HG03521 (cell line): ENCODE data around the gene OSR1.
"Not testable (repeated sequence)": the region's sequence is repeated elsewhere in the genome, so short reads cannot be mapped to it uniquely, and the experiment has no call there.

ENCODE experiments used
- ATAC-seq: cut with Tn5 transposase; IDR thresholded peaks from one replicate; pipeline ENCODE4 v1.9.1; 2021; ENCODE audit warnings: mild to moderate bottlenecking, moderate library complexity; ENCODE audit not compliant: unreplicated experiment

Gene OSR1

GRCh38 chr2:19358242-19359020, at the start of gene OSR1:
Gene OSR1, minus strand, starts transcription at chr2:19358623. Its CDS starts 4,818 bp downstream, at chr2:19353805.
- ATAC-seq, result no peak

GRCh38 chr2:19403785-19404184, 45.4 kb upstream of the OSR1 start:
- no peak for ATAC-seq

DNA sequence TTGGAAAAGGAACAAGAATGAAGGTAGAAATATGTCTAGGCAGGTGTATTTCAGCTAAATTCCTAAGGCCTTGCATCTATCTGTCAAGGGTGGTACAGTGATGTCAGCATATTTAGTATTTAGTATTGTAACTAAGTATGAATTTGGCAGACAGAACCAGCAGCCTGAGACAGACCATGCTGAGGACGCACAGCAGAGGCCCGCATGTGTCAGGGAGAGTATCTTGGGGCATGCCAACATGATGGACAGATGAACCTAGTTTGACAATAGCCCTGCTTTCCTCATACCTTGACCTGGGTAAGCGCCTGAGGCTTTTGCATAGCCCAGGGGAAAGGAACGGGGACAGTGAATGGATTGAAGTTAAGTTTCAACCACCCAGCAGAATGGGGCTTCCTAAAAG, 33.8 kb upstream of the OSR1 start:
- no peak for ATAC-seq

GRCh38 chr2:19389469-19389868, 31.0 kb upstream of the OSR1 start:
- not testable (repeated sequence) for ATAC-seq

- no peak for ATAC-seq
Measured at GRCh38 chr2:19380532-19380931, 22.1 kb upstream of the OSR1 start.

- no peak for ATAC-seq
Measured at GRCh38 chr2:19378939-19379338, 20.5 kb upstream of the OSR1 start.

DNA sequence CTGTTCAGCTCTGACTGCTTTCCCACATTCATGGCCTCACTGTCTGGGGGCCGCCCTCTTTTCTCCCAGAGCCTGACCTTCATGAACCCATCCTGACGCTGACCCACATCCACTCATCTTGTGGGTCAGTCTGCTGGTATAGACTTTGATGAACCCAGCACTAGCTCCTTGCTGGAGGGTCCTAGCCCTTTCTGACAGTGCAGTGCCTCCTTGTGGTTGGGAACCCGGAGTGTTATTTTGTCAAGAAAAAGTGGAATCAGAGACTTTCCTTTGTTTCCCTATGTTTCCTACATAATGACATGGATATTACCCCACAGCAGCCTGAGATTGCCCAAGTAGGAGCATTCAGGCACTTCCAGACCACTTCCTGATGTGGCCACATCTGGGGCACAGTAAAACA, 19.3 kb upstream of the OSR1 start:
- ATAC-seq, result no peak

- ATAC-seq, result no peak
Measured at GRCh38 chr2:19373352-19373751, 14.9 kb upstream of the OSR1 start.

DNA sequence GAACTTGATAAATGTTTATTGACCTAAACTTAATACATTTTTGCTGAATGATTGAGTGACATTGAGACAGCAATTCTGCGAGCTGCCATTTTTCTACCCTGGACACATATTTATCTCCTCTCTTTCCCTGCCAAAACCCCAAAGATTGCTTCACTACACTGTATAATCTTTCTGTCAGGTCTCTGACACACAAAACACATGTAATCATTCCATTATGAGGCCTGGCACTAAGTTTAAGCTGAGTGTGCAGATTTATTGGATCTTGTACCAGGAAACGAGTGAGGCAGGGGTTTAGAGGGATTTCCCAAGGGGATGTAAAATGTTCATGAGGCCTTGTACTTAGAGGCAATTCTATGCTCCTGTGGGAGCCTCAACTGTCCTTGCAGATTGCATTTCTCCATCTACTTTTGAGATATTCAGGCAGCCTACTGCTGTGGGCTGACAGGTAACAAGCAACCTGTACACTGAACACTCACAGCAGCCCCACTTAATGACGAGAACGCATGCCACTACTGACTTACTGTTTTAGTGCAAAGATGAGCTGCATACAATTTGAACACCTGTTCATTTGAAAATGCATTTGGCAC, 13.7 kb upstream of the OSR1 start:
- no peak for ATAC-seq

- ATAC-seq, result no peak
Measured at GRCh38 chr2:19369341-19369955, 11.0 kb upstream of the OSR1 start.

GRCh38 chr2:19368760-19369159, 10.3 kb upstream of the OSR1 start:
- no peak for ATAC-seq

DNA sequence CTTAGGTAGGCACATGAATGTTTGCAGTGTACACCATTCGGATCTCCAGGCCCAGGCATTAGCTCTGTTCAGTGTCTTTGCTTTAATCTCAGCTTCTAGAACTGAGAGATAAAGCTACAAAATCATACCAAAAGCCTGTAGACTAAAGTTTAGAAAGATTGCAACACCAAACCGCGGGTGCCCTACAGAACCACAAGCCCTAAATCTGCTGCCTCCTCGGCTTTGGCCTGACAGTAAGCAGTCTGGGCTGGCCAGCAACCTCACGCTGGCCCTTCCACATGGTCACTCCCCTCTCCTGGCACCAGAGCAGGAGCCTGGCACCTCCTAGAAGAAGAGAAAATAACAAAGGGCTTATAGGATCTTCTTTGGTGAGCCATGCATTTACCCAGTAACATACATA, 8.9 kb upstream of the OSR1 start:
- no peak for ATAC-seq

DNA sequence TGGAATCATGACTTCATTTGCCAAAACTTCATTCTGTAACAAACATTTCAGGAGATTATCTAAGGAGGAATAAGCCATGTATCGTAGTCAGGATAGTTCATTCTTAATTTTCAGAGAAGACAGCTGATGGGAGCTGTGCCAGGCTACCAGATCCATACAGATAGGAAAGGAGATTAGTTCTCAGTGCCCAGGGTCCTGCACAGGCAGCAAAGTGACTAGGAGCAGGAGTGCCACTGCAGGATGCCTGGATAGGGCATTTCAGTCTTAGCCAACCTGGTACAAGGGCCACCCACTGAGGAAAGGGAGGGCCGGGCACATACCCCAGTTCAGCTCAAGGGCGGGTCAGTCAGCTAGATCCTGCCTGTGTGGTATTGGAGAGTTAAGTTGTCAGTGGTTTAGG, 6.7 kb upstream of the OSR1 start:
- no peak for ATAC-seq

DNA sequence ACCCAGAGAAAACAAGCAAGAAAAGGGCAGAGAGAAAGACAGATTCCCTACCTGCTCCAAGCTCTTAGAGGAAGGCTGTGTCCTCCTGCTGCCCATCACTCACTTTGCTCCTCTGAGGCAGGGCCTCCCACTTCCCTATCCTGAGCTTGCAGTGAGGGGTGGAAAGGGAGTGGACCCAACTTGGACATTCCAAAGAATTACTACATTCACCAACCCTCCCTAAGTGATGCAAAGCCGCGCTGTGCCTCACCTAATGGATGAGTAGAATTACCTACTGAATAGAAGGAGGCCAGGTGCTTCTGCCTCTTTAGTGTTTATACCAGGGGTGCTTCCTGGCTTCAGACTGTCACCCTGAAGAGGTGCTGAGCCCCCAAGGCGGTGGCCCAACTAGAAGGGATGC, 5.6 kb upstream of the OSR1 start:
- ATAC-seq, result no peak

- no peak for ATAC-seq
Measured at GRCh38 chr2:19363474-19363778, 5.0 kb upstream of the OSR1 start.

DNA sequence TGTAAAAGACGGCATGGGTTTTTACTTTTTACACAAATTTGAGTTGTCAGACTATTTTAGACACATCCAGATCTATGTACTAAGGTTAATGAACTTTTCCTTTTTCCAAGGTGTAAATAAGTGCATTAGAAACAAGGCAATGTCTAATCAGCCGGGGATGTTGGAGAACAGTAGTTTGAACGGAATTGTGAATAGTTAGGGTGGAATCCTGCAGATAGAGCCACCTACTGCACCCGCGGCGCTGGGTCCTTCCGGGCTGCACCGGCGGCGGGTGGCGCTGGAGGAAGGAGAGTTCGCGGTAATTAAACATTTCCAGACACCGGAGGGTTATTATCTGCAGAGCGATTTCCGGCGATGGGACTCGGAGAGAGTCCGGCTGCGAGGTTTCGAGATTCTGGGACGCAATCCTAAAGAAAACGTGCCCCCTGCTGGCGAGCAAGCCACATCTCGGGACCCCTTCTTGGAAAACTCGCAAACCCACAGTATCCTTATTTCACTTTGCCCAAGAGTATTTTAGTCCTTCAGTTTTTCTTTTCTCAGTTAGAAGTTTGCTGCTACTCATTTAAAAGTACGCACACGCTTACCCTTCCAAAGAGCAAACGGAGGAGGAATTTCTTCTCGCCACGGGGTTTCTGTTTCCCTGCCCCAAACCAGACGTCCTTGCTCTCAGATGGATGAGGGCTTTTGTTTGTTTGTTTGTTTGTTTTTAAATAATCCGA, 4.5 kb upstream of the OSR1 start:
- ATAC-seq, result no peak

DNA sequence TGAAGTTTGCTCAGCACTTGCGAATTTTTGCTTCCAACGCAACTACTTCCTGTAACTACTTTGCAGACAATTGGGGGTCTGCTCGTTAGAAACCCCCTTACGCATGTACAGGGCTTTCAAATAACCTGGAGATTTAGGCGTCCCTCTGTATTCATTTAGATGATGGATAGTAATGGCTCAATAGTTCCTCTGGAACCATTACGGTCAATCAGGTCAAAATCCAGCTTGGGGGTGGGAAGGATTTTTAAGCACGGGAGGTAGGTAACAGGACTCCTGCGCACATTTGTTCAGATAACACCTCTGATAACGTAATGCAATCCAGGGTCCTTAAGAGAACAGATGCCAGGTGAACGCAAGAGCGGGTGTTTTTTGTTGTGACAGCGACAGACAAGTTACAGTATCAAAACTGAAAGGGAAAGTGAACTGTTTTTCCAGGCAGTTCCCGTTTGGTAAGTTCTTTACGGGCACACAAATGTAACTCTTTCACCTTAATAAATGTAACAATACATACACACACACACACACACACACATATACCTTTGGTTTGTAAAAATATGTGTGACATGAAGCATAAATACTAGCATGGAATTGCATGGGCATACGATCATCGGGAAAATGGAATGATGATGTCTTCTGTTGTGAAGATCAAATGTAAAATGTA, 3.8 kb upstream of the OSR1 start:
- no peak for ATAC-seq

DNA sequence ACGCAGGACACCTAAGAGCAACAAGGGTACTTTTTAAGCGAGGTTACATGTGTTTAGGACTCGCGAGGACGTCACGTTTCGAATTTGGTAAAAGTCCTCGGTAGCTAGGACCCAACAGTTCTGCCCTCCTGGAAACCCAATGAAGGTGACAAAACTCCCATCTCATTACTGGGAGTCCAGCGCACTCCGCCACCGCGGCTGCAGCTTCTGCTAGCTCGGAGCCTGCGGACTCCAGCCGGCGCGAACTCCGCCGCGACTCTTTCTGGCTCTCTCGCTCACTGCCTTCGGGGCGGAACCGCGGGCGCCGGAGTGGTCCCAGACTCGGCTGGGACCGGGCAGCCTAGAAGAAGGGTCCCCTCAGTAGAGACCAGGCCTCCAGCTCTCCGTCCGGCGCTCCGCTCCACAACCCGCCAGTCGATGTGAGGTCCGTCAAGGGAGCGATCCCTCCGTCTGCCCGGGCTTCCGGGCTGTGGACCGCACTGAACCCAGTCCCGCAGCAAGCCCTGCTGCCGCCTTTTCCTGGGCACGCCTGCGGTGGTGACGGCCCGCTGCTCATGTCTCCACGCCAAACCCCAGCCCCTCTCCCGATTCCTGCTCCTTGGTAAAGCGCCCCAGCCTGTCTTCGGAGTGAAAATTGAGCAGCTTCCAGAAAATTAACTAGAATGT, 3.0 kb upstream of the OSR1 start:
- ATAC-seq, result no peak

DNA sequence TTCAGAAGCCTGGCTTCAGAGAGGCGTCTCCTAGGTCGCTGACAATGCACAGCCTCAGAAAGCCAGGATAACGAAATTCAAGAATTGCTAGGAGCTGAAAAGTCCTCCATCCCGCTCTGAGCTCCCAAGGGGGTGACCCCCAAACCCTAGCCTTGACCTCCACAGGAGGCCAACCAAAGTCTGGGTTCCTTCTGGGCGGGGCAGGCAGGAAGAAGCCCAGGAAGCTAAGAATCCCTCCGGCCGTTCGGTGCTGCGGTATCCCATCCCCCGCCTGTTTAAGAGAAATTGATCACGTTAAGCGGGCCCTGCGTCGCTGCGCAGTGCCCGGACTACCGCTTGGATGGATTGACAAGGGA, 2.5 kb upstream of the OSR1 start:
- no peak for ATAC-seq

- ATAC-seq, result no peak
Measured at GRCh38 chr2:19360266-19360965, 2.0 kb upstream of the OSR1 start.
